MM.1S (cell line): ENCODE measurements around the gene NRG3.

ENCODE experiments used
- EZH2 ChIP-seq: fragments of 300-600 bp; sonication (generic); optimal IDR thresholded peaks from 2 replicates; pipeline ENCODE3; 2017; ENCODE audit warnings: low read depth, mild to moderate bottlenecking, antibody characterized with exemption, low read length, mixed read lengths
- EZH2phosphoT487 ChIP-seq: fragments of 300-600 bp; sonication (generic); IDR thresholded peaks from 2 replicates; pipeline ENCODE4 v1.6.1; 2018; ENCODE audit warnings: antibody characterized with exemption, low read length
- TF ChIP-seq, protein P1 (sequence below): fragments of 300-600 bp; sonication (generic); IDR thresholded peaks from 2 replicates; pipeline ENCODE4 v1.5.1; 2016; ENCODE audit warnings: antibody characterized with exemption, low read length, mixed read lengths

DNA sequence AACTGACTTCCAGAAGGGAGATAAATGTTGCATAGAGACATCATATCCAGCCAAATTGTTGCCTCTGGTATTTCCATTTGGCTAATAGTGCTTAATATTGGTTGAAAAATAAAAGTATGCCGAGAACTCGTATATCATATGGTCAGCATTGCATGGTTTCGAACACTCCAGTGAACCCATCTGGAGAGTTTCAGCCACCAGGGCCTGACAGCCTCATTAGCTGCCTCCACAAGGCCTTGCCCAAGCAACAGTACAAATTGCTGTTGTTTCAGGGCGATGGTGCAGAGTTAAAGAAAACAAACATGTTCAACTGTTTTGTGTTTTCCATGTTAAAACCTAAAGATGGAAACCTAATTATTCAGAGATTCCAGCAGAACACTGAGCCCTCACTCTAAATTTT is 28.5 kb downstream of the NRG3 start:
- TF ChIP-seq, protein P1, sequence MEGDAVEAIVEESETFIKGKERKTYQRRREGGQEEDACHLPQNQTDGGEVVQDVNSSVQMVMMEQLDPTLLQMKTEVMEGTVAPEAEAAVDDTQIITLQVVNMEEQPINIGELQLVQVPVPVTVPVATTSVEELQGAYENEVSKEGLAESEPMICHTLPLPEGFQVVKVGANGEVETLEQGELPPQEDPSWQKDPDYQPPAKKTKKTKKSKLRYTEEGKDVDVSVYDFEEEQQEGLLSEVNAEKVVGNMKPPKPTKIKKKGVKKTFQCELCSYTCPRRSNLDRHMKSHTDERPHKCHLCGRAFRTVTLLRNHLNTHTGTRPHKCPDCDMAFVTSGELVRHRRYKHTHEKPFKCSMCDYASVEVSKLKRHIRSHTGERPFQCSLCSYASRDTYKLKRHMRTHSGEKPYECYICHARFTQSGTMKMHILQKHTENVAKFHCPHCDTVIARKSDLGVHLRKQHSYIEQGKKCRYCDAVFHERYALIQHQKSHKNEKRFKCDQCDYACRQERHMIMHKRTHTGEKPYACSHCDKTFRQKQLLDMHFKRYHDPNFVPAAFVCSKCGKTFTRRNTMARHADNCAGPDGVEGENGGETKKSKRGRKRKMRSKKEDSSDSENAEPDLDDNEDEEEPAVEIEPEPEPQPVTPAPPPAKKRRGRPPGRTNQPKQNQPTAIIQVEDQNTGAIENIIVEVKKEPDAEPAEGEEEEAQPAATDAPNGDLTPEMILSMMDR = no peak
- no peak for TF ChIP-seq EZH2
- TF ChIP-seq EZH2phosphoT487 = no peak
